ENCODE results near the gene CSTF2T.

GRCh38 chr10:51748959-51749358, 49.6 kb upstream of the CSTF2T start:
- TF ChIP-seq, protein P1, sequence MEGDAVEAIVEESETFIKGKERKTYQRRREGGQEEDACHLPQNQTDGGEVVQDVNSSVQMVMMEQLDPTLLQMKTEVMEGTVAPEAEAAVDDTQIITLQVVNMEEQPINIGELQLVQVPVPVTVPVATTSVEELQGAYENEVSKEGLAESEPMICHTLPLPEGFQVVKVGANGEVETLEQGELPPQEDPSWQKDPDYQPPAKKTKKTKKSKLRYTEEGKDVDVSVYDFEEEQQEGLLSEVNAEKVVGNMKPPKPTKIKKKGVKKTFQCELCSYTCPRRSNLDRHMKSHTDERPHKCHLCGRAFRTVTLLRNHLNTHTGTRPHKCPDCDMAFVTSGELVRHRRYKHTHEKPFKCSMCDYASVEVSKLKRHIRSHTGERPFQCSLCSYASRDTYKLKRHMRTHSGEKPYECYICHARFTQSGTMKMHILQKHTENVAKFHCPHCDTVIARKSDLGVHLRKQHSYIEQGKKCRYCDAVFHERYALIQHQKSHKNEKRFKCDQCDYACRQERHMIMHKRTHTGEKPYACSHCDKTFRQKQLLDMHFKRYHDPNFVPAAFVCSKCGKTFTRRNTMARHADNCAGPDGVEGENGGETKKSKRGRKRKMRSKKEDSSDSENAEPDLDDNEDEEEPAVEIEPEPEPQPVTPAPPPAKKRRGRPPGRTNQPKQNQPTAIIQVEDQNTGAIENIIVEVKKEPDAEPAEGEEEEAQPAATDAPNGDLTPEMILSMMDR (IDR thresholded peaks at IDR 0.05) = no peak
- no peak for TF ChIP-seq POLR2A (IDR thresholded peaks at IDR 0.05)
- TF ChIP-seq POLR2AphosphoS5 (IDR thresholded peaks at IDR 0.05) = no peak
- no peak for TF ChIP-seq EP300 (IDR thresholded peaks at IDR 0.05)
